WTC11 (cell line): ENCODE measurements around the gene NPTX1.

Experiments
- TCF7 ChIP-seq: sonication (generic); formaldehyde crosslinking; IDR thresholded peaks from 2 replicates; pipeline ENCODE4 v1.8.0; 2022; ENCODE audit warnings: mild to moderate bottlenecking, low read depth, missing genetic modification reagents, moderate library complexity
- TF ChIP-seq, protein P1 (sequence below): fragments of 200-600 bp; IDR thresholded peaks from 2 replicates; pipeline ENCODE4 v1.8.0; 2022; ENCODE audit warnings: antibody characterized with exemption
- TF ChIP-seq, protein P2 (sequence below): sonication (generic); formaldehyde crosslinking; IDR thresholded peaks from 2 replicates; pipeline ENCODE4 v1.8.1; 2023; ENCODE audit warnings: mild to moderate bottlenecking, missing genetic modification reagents, moderate library complexity

DNA sequence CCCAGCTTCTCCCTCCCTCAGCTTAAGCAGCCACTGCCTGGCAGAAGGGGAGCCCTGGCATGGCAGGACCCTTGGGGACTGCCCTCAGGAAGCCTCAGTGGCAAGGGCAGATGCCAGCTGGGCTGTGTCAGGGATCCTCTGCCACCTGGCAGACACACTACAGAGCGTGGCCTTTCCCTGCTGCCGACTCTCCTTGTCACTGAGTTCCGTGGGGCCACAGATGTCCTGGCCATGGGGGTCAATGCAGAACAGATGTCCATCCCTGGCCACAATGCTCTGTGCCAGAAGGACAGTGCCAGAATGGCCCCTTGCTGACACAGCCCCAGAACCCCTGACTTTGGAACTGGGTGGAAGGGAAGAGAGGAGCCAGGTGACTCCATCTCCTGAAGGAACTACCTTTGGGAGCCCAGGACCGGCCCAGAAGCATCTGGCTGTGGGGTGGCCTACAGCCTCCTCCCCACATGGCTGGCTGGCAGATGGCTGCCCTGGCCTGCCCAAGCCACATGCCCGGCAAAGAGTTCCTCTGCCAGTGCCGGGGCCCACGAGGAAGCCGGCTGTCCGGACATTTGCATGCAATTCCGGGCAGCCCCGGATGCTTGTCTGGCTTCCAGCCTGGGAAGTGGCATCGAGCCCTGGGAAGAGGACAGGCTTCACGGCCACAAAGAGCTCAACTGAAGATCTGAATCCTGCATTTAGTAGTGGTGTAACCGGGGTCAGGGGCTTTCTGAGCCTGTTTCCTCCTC, 24.1 kb downstream of the NPTX1 start:
- TF ChIP-seq, protein P1, sequence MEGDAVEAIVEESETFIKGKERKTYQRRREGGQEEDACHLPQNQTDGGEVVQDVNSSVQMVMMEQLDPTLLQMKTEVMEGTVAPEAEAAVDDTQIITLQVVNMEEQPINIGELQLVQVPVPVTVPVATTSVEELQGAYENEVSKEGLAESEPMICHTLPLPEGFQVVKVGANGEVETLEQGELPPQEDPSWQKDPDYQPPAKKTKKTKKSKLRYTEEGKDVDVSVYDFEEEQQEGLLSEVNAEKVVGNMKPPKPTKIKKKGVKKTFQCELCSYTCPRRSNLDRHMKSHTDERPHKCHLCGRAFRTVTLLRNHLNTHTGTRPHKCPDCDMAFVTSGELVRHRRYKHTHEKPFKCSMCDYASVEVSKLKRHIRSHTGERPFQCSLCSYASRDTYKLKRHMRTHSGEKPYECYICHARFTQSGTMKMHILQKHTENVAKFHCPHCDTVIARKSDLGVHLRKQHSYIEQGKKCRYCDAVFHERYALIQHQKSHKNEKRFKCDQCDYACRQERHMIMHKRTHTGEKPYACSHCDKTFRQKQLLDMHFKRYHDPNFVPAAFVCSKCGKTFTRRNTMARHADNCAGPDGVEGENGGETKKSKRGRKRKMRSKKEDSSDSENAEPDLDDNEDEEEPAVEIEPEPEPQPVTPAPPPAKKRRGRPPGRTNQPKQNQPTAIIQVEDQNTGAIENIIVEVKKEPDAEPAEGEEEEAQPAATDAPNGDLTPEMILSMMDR: no peak
- TF ChIP-seq TCF7 (CRISPR knock-in tag): no peak
- TF ChIP-seq, protein P2, sequence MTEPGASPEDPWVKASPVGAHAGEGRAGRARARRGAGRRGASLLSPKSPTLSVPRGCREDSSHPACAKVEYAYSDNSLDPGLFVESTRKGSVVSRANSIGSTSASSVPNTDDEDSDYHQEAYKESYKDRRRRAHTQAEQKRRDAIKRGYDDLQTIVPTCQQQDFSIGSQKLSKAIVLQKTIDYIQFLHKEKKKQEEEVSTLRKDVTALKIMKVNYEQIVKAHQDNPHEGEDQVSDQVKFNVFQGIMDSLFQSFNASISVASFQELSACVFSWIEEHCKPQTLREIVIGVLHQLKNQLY: no peak
